PC-3 (cell line): Measurements from ENCODE around the gene CCDC179.

Source experiments
- CTCF ChIP-seq: fragments of 300-600 bp; sonication (generic); conservative IDR thresholded peaks from 2 replicates; pipeline ENCODE4 v1.5.1; 2017; ENCODE audit warnings: antibody characterized with exemption, low read depth, mild to moderate bottlenecking, low read length
- EZH2 ChIP-seq: fragments of 300-600 bp; sonication (generic); IDR thresholded peaks from one replicate; pipeline ENCODE4 v1.6.1; 2017; ENCODE audit warnings: antibody characterized with exemption, mild to moderate bottlenecking, low read length; ENCODE audit not compliant: unreplicated experiment

GRCh38 chr11:22807855-22808570 is 52.3 kb downstream of the CCDC179 start:
- TF ChIP-seq CTCF = no peak
- no peak for TF ChIP-seq EZH2
